HG02642 (cell line): ENCODE results near the gene TUBB2B.

ENCODE experiments used
- ATAC-seq: cut with Tn5 transposase; IDR thresholded peaks from one replicate; pipeline ENCODE4 v1.9.1; 2021; ENCODE audit warnings: mild to moderate bottlenecking; ENCODE audit not compliant: unreplicated experiment, poor library complexity

The TUBB2B gene

GRCh38 chr6:3235486-3235885, 8.0 kb upstream of the TUBB2B start:
- no peak for ATAC-seq

DNA sequence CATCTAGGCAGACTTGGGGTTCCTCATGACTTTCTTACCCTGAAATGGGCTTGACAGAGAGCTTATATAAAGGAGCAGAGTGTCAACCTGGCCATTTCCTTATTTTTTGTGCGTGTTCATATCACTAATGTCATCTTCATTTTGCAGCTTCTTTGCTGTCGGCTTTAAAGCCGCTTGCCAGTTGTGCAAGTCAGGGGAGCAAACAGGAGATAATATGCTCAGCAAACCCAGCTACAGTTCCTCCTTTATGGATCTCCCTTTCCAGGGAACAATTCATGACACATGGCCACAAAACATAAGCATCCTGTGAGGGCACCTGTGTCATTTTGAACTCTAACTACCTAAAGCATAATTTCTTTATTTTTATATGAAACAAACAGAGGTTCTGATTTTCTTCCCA, 6.5 kb upstream of the TUBB2B start:
- ATAC-seq: no peak

DNA sequence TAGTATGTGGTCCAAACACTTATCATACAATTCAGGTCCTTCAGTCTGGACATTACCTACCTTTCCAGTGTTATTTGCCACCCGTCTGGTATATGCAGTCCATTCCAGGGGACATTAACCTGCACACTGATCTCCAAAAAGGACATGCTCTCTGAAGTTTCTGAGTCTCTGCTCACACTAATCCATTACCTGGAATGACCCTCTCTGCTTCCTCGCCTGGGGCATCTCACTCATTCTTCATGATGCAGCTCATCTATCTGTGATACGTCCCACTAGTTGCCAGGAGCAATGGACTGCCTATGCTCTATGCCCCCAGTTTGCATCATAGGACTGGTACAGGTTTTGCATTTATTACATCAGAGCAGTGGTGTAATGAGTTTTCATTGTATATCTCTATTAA, 5.9 kb upstream of the TUBB2B start:
- no peak for ATAC-seq

- ATAC-seq: no peak
Observed at GRCh38 chr6:3232017-3232945, 4.8 kb upstream of the TUBB2B start.

DNA sequence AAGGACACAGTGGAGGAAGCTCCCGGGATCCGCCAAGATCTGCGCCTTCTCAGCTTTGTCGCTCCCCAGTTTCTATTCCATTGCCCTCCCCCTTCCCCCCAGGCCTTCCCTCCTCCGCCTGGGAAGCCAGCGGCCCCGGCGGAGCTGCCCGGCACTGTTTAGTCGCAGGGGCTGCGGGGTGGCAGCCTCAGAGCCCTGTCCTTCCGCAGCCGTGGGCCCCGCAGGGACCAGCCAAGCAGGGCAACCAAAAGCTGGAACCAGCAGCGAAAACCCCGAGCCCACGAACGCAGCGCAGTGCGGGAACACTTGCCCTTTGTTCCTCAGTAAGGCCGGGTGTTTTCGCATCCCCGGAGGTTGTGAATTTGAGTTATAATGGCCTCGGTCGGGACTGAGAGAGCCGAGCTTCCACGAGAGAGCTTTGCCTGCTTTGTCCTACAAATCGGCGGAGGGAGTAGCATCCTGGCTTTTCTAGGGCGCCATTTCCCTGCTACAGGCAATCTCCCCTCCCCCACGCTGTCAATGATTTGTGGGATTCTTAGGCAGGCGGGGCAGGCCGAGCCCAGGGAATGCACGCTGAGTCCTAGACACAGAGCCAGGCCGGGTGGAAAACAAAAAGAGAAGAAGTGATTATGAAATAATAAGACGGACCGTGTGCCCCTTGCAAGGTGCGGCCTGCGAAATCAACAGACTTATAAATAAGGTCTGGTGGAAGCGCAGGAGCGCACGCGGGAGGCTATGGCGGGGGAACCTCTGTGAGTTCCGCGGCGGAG, 4.0 kb upstream of the TUBB2B start:
- ATAC-seq: no peak

DNA sequence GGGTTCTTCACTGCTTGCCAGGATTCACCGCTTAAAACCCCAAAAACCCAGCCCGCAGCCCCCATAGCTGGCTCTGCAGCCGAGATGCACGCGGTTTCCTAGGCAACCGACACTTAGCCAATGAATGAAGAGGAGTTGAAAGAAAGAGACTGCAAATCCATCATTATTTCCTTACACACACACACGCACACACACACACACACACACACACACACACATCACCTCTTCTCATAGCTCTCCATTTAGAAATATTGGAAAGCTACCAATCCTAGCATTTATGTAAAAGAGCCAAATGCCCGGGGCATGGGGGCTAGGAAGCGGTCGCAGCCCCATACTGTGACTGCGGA, 3.4 kb upstream of the TUBB2B start:
- ATAC-seq: no peak

DNA sequence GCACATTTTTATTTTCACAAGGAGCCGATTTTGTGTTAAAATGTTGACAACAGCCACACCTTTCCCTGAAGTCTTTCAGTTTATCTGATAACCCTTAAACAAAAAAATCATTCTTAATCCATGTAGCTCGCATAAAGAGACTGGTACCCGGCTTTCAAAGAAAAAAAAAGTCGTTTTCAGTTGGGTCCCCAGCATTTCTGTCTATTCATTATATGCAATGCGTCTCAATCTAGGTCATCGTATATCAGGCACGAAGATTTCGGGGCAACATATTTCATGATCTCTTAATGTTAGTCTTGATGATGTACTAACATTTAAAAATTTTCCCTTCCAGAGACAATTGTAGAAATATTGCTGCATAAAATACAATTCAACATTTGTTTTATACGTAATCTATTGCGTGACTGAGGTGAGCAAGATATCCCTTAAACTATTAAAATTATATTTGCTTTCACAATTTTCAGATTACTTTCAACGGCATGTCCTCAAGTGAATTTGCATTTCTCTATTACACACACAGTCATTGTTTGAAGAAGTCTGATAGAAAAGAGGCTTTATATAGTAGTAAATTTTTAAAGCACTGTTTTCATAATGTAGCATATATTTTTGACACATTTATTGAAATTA, 2.9 kb upstream of the TUBB2B start:
- no peak for ATAC-seq

GRCh38 chr6:3229566-3230178, 2.2 kb upstream of the TUBB2B start:
- ATAC-seq: no peak

DNA sequence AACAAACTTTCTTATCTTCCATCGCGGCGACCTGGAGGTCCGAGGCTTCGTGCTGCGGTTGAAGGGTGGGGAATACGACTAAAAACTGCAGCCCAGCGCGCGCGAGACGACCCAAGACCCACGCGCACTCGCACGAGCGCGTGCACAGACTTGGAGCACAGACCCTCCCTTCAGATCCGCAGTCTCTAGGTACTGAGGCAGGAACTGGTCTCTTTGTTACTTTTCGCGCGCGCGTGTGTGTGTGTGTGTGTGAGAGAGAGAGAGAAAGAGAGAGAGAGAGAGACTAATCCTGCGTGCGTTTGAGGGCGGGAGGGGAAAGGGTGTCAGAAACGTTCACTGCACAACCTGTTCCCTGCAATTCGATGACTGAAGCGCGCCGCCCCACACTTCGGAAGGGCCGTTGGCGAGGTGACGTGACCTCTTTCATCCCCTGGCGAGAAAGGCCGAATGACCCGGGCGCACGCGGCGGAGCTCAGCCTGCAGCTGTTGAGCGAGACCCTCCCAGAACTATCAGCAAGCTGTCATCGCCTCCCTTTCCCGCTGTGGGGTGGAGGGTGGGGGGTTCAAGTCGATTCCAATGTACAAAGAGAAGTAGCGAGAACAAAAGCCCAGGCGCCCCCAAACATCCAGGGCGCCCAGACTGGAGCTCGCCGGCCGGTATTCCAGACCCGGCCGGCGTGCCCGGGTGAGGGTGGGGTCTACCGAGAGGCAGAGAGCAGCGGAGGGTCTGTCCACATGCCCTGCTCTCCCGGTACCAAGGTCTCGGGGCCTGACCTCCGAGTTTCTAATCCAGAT, 1.5 kb upstream of the TUBB2B start:
- no peak for ATAC-seq

DNA sequence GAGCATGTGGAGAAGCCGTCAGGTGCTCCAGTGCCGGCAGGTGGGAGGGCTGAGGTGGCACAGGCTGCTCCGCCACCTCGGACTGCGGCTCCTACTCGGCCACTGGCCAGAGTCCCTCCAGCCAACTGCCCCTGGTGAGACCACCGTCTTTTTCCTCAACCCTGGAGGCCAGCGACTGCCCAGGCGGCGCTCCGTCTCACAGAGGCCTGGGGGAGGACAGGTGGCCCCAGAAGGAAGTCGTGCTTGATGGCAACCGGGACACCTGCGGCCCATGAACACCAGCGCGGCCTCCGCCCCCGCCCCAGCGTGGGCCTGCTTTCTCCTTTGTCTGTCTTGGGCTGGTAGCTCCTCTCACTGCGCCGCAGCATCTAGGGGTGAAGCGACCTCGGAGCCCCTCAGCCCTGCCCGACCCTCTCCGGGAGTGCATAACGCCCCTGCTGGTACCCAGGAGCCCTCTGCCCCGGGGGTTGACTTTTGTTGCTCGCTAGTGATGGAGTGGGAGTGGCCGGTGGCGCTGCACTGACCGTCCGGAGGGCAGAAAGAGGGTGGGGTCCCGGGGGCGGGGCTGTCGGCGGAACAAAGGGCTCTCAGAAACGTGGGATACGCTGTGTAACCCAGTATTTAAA, 706 bp upstream of the TUBB2B start:
- no peak for ATAC-seq

GRCh38 chr6:3226481-3227362, 731 bp downstream of the TUBB2B start:
- no peak for ATAC-seq

GRCh38 chr6:3226042-3226441, 1.4 kb downstream of the TUBB2B start:
- ATAC-seq: no peak

DNA sequence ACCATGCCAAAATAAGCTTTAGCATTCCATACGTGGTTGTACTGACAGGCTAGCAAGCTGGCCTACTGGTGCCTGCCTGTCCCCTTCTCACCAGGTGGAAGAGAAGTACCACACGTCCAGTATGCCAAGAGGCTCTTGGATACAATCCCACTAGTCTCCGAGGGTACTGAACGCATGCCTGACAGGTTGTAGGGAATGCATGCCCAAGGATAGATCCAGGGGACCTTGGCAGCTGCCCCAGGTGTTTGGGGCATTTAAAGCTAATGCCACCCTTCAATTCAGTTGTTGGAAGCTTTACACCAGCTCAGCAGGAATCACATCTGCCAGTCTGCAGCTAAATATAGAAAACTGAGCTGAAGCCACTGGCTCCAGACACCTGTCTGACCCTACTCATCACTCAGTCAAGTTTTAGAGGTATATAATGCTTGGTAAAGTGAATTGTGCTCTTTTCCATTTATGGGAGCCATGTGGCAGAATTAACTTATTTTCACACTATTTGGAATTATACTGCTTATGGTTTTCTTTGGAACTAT, 4.9 kb downstream of the TUBB2B start:
- no peak for ATAC-seq

- ATAC-seq: no peak
Observed at GRCh38 chr6:3221578-3221977, 5.9 kb downstream of the TUBB2B start.

DNA sequence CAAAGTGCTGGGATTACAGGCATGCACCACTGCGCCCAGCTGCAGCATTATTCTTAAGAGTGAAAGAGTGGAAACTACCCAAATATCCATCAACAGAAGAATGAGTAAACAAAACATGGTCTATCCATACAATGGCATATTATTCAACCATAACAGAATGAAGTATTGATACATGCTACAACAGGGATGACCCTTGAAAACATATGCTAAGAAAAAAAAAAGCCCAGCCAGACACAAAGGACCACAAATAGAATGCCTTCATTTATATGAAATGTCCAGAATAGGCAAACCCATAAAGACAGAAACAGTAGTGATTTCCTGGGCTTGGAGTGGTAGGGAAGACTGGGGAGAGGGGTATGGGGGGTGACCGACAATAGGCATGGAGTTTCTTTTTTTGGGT, 7.1 kb downstream of the TUBB2B start:
- ATAC-seq: no peak

DNA sequence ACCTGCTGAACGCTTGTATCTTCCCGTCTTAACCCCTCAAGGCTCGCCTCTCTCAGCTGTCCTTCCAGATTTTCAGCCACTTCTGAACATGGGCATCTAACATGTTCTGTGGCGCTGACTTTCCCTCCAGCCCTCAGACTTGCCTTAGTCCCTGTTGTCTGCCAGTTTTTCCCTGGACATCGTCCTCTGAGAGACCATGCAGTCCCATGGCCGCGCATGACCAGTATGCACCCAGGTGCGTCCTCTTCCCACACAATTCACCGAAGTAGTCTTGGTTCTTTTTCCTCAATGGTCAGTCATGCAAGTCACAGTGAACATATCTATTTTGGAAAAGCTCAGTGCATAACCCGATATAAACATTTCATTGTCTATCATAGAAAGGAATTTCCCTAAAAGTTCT, 9.2 kb downstream of the TUBB2B start:
- no peak for ATAC-seq

DNA sequence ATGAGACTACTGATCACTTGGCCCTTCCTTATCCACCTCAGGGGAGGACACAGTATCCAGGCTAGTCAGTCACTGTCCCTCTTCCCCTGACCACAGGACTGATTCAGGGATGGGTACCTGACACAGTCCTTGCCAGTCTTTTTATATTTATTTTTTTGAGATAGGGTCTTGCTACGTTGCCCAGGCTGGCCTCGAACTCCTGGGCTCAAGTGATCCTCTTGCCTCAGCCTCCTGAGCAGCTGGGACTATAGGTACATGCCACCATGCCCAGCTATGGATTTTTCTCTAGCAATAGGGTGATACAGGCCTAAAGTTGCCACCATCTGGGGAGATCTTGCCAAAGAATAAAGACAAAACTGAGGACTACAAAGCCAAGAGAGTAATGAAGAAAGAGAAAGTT, 10.2 kb downstream of the TUBB2B start:
- ATAC-seq: no peak

GRCh38 chr6:3214898-3215297, 12.6 kb downstream of the TUBB2B start:
- ATAC-seq: no peak
